ENCODE data around the gene EXOC7. TPM values are rescaled to one million over a fixed set of nuclear protein-coding genes. Genes with fewer than 3 reads are reported as not detected.

EXOC7 gene
- total RNA-seq, 1 experiment from 2014 or later: 117 TPM

DNA sequence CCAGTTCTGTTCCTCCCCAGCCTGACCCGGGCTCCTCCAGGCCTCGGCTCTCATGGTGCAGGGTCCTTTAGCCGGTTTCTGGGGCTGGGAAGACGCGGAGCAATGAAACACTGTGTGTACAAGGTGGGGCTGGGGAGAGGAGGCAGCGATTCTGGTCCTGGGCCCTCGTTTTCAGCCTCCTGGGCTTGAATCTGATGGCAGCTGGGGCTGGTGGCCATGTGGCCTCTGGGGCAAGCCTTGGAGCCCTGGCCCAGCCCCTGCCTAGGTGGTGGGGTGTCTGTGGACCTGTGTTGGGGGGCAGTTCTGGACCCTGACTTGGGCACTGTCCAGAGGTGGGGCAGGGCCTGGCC, 33.4 kb upstream of the EXOC7 start:
- BruUV-seq (replicated peaks): no TSS peak
- H3K36me3 ChIP-seq (ENCODE audit: insufficient read depth, low read length, poor library complexity, severe bottlenecking): no peaks in the 10 kb centered on the region
- CTCF ChIA-PET: no interaction called here
- no peak overlapping the region for H3K4me3 ChIP-seq (ENCODE audit: low read depth, low read length, poor library complexity, severe bottlenecking)
- TF ChIP-seq, protein P1, sequence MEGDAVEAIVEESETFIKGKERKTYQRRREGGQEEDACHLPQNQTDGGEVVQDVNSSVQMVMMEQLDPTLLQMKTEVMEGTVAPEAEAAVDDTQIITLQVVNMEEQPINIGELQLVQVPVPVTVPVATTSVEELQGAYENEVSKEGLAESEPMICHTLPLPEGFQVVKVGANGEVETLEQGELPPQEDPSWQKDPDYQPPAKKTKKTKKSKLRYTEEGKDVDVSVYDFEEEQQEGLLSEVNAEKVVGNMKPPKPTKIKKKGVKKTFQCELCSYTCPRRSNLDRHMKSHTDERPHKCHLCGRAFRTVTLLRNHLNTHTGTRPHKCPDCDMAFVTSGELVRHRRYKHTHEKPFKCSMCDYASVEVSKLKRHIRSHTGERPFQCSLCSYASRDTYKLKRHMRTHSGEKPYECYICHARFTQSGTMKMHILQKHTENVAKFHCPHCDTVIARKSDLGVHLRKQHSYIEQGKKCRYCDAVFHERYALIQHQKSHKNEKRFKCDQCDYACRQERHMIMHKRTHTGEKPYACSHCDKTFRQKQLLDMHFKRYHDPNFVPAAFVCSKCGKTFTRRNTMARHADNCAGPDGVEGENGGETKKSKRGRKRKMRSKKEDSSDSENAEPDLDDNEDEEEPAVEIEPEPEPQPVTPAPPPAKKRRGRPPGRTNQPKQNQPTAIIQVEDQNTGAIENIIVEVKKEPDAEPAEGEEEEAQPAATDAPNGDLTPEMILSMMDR (conservative IDR thresholded peaks at IDR 0.05; ENCODE audit: low read depth, low read length): no peak
- no peak for TF ChIP-seq EZH2 (IDR thresholded peaks at IDR 0.05; ENCODE audit: borderline replicate concordance, low read depth, low read length, poor library complexity, severe bottlenecking)
- peaks cover 23% of the 10 kb centered on the region for H3K4me1 ChIP-seq (ENCODE audit: insufficient read depth, low read length, poor library complexity, severe bottlenecking)
- no peak overlapping the region for H3K27ac ChIP-seq (ENCODE audit: low read depth, low read length, poor library complexity, severe bottlenecking)
- H3K9me3 ChIP-seq (ENCODE audit: low read depth, low read length, poor library complexity, severe bottlenecking): no peaks in the 10 kb centered on the region
- no peak for DNase-seq (ENCODE audit: low spot score)
- H3K27me3 ChIP-seq (replicated peaks; ENCODE audit: insufficient read depth, low read depth, low read length, poor library complexity): no peaks in the 10 kb centered on the region
- POLR2A ChIA-PET (ENCODE audit: low non-redundant PET): no interaction called here
- intact Hi-C loops (cut with micrococcal nuclease; ENCODE audit: unreplicated experiment): no loop called here

GRCh38 chr17:76136276-76137000, 32.9 kb upstream of the EXOC7 start:
- Histone ChIP-seq H3K36me3 (ENCODE audit: insufficient read depth, low read length, poor library complexity, severe bottlenecking) (no peaks in the 10 kb centered on the region), H3K4me1 (ENCODE audit: insufficient read depth, low read length, poor library complexity, severe bottlenecking) (peaks cover 18% of the 10 kb centered on the region), H3K27me3 (replicated peaks; ENCODE audit: insufficient read depth, low read depth, low read length, poor library complexity) (no peaks in the 10 kb centered on the region), H3K27ac (ENCODE audit: low read depth, low read length, poor library complexity, severe bottlenecking) (no peak overlapping the region), H3K4me3 (ENCODE audit: low read depth, low read length, poor library complexity, severe bottlenecking) (no peak overlapping the region), H3K9me3 (ENCODE audit: low read depth, low read length, poor library complexity, severe bottlenecking) (no peaks in the 10 kb centered on the region)
- BruUV-seq (replicated peaks): no TSS peak
- no peak for DNase-seq (ENCODE audit: low spot score)
- TF ChIP-seq EZH2 (IDR thresholded peaks at IDR 0.05; ENCODE audit: borderline replicate concordance, low read depth, low read length, poor library complexity, severe bottlenecking): no peak
- TF ChIP-seq, protein P1 (conservative IDR thresholded peaks at IDR 0.05; ENCODE audit: low read depth, low read length): no peak
- CTCF ChIA-PET: interaction anchor here (0.5 kb wide), 1 partner anchor 46 kb away, joined by 3 read pairs; no protein-coding TSS in a partner anchor
- intact Hi-C loops (cut with micrococcal nuclease; ENCODE audit: unreplicated experiment): no loop called here
- POLR2A ChIA-PET (ENCODE audit: low non-redundant PET): no interaction called here

DNA sequence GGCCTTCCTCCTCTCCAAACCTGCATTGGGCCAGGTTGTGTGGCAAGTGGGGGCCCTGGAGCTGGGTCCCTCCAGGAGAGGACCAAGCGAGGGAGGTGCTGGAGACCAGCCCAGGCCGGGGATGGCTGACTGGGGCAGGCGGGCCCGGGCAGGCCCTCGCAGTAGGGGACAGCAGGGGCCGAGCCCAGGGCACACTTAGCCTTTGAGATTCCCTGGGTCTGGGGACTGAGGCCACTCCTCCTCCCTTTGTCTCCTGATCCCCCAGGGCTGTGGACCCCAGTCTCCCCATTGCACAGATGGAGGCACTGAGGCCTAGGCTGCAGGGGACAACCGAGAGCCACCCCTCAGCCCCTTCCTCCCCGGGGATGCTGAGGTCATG, 32.2 kb upstream of the EXOC7 start:
- BruUV-seq (replicated peaks): no TSS peak
- Histone ChIP-seq H3K27me3 (replicated peaks; ENCODE audit: insufficient read depth, low read depth, low read length, poor library complexity) (no peaks in the 10 kb centered on the region), H3K4me1 (ENCODE audit: insufficient read depth, low read length, poor library complexity, severe bottlenecking) (peaks cover 12% of the 10 kb centered on the region), H3K36me3 (ENCODE audit: insufficient read depth, low read length, poor library complexity, severe bottlenecking) (no peaks in the 10 kb centered on the region), H3K27ac (ENCODE audit: low read depth, low read length, poor library complexity, severe bottlenecking) (no peak overlapping the region), H3K9me3 (ENCODE audit: low read depth, low read length, poor library complexity, severe bottlenecking) (no peaks in the 10 kb centered on the region), H3K4me3 (ENCODE audit: low read depth, low read length, poor library complexity, severe bottlenecking) (no peak overlapping the region)
- intact Hi-C loops (cut with micrococcal nuclease; ENCODE audit: unreplicated experiment): no loop called here
- ChIA-PET CTCF (interaction anchor here (0.5 kb wide), 1 partner anchor 46 kb away, joined by 3 read pairs; no protein-coding TSS in a partner anchor), POLR2A (ENCODE audit: low non-redundant PET) (no interaction called here)
- DNase-seq (ENCODE audit: low spot score): no peak
- TF ChIP-seq, protein P1 (conservative IDR thresholded peaks at IDR 0.05; ENCODE audit: low read depth, low read length): no peak
- no peak for TF ChIP-seq EZH2 (IDR thresholded peaks at IDR 0.05; ENCODE audit: borderline replicate concordance, low read depth, low read length, poor library complexity, severe bottlenecking)

Measured in A673 (cell line).